Stimulated activated CD4-positive, alpha-beta T cell treated with anti-CD3 and anti-CD28 coated beads, Interleukin-4, amount 100 ng/mL, for 24 hours (primary cell): Measurements from ENCODE around the gene PRKAR2A.
"Not testable (repeated sequence)": the region's sequence is repeated elsewhere in the genome, so short reads cannot be mapped to it uniquely, and the experiment has no call there.

Source experiments
- DNase-seq: peaks from one replicate; pipeline ENCODE4 v3.0.0-alpha.2; 2020

The PRKAR2A gene

DNA sequence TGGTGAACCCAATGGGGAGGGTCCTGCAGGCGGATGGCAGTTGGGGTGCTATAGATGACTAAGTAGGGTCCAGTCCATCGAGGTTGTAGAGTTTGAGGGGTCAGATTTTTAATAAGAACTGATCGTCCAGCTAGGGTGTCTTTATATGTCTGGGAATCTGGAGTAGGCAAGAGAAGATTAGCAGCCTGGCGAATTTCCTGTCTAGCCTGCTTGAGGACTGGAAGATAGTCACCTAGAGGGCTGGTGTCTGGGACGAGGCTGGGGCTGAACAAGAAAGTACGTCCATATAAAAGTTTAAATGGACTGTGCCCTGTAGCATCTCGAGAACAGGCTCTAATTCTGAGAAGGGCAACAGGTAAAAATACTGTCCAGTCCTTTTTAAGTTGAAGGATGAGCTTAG is 123.9 kb downstream of the PRKAR2A start:
- DNase-seq, result no peak

DNA sequence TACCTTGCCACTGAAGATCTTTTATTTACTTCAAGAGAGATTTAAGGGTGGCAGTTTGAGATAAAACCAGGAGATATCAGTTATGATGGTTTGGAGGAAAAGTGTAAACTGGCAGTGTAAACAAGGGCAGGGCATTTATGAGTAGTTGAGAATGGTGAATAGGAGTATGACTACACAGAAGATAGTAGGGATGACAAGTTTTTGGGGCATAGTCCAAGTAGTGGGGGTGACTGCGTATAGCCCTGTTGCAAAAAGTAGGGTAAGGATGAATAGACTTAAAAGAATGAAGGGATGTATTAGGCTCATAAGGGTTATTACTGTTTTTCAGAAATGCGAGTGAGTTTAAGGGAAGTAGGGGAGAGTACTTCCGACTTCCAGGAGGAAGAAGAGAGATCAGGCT is 124.4 kb downstream of the PRKAR2A start:
- DNase-seq, result not testable (repeated sequence)

DNA sequence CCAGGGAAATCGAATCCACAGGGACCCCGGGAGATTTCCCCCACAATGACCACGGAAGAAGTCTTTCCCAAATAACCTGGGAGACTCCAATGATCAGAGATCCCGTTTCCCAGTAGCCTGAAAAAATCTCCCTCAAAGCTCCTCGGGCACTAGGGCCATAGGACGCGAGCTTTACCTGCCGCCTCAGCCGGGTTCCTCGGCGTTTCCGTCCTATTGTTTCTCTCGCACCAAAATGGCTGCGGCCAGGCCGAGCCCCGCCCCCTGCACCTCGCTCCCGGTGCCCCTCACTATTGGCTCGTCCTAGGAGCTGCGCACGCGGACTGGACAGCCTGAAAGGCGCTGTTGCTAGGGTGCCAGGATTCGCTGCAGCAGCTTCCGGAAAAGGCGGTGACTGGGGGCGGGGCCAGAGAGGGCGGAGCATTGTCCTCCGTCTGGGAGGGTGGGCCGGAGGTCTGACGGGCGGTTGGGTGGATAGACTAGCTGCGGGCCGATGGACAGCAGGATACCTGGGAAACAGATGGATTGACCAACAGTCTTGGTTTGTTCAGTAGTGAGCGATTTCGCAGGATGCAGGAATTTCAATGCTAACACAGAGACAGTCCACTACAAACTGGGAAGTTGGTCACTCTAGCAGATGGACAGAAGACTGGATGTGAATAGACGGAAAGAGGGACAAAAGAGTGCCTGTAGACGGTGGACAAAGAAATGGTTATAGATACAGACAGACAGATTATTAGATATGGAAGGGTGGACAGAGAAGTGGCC is 130.5 kb downstream of the PRKAR2A start, which contains the start of gene IP6K2:
TSS of gene IP6K2 (minus strand) at position 240 of the 765 bp plus-strand sequence. CDS start 21,930 bp downstream, outside the sequence.
- peak; percentile 99 for DNase-seq

DNA sequence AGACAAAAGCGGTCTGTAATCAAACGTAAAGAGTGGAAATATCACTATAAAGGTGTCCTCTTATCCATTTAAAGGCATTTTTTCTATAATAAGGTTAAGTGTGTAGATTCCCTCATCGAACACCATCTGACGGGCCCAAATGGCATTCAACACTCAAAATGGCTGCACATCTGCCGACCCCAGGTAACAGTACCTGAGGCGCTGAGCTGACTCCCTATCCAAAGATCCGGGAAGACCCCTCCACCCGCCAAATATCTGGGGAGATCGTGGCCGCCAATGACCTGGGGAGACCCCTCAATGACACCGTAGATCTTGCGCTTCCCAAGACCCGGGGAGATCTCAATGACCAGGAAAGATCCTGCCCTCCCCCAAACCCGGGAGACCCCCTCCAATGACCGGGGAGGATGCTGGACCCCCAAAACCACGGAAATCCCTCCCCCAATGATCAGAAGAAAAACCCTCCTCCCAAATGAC is 131.1 kb downstream of the PRKAR2A start:
- DNase-seq, result peak; percentile 22

DNA sequence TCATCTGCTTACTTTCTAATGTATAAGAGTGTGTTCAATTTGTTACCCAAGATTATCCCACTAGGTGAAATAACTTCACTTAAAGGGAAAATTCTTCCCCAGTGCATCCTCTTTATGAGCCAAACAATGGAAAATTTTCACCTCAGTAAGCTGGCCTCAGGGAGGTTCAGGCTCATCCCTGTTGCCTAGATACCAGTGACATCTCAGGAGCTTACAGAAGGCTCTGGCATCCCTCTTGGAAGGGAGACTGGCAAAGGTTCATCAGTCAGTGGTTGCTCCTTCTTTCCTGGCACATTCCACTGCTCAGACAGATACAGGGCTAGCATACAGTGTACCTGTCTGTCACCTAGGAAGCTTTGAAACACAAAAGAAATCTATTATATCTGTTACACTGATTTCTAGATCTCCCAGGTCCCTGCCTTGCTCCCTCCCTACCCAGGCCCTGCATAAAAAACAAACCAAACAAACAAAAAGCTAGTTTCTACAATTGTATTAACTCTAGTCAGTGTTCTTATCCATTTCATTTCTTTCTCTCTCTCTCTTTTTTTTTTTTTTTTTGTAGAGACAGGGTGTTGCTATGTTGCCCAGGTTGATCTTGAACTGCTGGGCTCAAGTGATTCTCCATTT is 132.4 kb downstream of the PRKAR2A start:
- DNase-seq, result no peak

DNA sequence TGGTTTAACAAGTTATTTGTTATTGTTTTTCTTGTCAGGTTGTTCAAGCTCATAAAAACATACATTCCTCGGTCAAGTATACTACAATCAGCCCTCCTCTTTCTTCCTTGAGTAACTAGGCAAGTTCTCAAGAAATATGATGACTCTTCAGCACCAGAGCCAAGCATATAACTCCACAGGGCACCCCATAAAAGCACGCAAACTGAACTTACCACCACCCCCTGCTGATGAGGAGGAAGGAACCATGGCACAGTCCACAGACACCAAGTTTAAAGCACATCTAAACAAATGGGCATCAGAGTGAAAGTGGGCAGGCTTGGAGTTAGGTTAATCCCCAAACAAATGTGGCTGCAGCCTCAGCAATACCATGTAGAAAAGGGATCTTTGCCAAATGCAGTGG is 135.9 kb downstream of the PRKAR2A start:
- DNase-seq, result no peak

DNA sequence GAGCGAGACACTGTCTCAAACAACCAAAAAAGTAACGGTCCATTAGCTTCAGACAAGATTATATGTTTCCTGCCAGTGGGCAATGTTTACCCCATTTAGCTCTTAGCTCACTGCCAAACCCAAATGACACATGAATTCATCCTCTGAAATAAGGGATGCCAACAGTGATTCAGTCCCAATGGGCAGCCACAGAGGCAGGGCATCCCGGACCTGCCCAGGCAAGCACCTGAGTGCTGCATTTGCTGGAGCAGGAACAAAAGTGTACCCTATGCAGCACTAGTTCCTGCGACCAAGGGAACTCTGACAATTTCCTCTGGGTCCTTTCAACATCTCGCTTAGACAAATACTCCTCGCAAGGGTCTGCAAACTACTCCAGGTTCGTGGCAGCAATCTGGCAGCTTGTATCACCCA is 138.6 kb downstream of the PRKAR2A start:
- no peak for DNase-seq

DNA sequence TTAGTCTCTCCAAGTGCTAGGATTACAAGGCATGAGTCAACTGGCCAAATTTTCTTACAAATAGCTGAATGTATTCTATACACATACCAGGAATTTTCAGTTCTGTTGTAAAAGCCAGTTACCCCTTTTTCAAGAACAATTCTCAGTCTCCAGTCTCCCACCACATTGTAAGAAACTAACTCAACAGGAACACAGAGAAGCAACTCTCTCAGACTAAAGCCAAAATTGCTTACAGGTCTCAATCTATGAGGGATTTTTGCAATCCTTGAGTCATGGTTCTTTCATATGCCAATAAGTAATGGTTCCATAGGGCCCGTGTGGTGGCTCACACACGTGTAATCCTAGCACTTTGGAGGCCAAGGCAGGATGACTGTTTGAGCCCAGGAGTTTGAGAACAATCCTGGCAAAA is 139.2 kb downstream of the PRKAR2A start:
- DNase-seq, result no peak

DNA sequence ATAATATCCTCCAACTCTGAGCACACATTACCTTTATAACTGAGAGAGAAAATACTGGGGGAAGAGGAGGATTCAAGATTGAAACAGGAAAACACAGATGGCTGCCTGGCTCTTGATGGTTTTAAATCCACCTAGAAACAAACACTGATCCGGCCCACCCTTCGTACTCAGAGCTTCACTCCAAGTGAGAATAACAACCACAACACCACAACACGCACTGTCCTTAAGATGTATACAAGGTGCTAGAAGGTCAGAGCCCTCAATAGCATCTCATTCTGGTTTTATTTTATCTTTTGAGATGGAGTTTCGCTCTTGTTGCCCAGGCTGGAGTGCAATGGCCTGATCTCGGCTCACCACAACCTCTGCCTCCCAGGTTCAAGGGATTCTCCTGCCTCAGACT is 140.5 kb downstream of the PRKAR2A start:
- DNase-seq, result no peak

DNA sequence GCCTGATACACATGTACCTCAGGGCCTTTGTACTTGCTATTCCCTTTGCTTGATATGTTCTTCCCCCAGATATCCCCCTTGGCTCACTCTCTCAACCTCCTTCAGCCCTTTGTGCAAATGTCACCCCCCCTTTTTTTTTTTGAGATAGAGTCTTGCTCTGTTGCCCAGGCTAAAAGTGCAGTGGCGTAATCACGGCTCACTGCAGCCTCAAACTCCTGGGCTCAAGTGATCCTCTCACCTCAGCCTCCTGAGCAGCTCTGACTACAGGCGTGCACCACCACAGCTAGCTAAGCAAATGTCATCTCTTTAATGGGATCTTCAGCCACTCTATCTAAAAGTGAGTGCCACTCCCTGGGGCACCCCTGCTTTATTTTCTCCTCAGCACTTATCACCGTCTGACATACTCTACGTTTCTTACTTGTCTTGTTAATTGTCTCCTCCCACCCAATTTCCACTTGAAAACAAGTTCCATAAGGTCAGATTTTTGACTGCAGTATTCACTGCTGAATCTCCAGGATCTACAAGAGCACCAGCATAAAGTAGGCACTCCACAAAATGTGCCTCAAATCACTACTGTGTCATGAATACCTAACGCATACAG is 145.3 kb downstream of the PRKAR2A start:
- DNase-seq, result no peak

DNA sequence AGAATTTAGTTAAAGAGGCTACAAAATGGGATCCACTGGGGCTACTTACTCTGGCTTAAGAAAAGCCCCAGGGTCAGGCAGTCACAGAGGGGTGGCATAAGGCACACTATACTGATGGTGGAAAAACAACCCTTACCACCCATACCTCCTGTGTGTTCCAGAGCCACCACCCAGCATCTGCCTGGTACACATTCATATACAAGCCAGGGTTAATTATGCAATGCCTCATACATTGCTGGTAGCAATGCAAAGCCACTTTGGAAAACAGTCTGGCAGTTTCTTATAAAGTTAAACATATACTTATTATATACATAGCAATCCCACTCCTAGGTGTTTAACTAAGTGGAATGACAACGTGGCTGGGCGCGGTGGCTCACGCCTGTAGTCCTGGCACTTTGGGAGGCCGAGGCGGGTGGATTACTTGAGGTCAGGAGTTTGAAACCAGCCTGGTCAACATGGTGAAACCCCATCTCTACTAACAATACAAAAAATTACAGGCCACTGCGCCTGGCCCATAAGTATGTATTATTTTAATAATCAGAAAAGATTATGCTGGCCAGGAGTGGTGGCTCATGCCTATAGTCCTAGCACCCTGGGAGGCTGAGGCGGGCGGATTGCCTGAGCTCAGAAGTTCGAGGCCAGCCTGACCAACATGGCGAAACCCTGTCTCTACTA is 146.8 kb downstream of the PRKAR2A start:
- no peak for DNase-seq

DNA sequence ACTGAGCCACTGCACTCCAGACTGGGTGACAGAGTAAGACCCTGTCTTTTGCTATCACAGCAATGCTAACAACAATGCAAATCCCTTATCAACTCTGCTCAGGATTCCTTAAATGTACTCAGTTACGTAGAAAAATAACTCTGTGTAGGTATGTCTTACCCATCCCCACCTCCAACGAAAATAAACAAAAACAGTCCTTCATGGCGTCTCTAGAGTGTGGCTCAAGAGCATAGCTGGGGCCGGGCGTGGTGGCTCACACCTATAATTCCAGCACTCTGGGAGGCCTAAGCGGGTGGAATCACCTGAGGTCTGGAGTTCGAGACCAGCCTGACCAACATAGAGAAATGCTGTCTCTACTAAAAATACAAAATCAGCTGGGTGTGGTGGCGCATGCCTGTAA is 148.8 kb downstream of the PRKAR2A start:
- no peak for DNase-seq

DNA sequence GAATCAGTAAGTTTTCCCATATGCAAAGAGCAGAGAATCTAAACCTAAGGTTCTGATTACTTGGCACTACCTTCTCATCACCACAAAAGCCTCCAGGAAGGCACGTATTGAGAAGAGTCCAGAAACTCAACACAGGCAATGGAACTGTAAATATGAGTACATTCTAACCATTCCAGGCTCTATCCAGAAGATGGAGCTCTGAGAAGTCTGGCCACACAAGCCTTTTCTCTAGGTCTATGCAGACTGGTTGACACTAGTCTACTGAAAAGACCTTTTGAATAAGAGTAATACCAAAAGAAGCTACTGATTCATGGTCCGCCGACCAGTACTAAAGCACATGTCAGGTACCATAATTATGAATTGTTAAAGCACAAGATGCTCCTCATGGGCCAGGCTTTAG is 149.7 kb downstream of the PRKAR2A start:
- no peak for DNase-seq

DNA sequence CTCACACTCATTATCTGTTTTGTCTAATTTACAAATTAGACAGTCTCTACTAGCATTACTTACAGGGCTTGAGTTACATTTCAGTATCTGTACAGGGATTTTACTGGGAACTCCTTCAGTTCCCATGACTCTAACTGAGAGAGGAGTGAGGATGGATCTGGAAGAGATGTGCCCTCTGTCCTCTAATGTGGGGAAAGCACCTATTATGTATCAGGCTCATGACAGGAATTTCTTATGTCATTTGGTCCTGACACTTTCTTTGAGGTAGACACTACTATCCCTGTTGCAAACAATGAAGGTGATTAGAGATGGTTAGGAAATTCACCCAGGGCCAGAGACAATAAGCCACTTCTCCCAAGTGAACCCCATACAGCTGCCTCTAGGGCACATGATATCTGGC is 151.1 kb downstream of the PRKAR2A start:
- DNase-seq, result no peak
